SK-N-SH treated with all-trans-retinoic acid at 6 μM for 48 hours (cell line): ENCODE measurements around the gene KDR.

ENCODE experiments used
- ATAC-seq: fragments of 200-7000 bp; cut with Tn5 transposase; 3 replicates; pipeline ENCODE4 v1.9.1; 2020; ENCODE audit warnings: mild to moderate bottlenecking, moderate library complexity
- CSDC2 ChIP-seq: fragments of 250-450 bp; sonication (Bioruptor Pico); IDR thresholded peaks from 2 replicates; pipeline ENCODE4 v1.5.0; 2020; ENCODE audit warnings: mild to moderate bottlenecking, moderate library complexity
- ESRRG ChIP-seq: fragments of 250-450 bp; sonication (Bioruptor Pico); IDR thresholded peaks from 2 replicates; pipeline ENCODE4 v1.6.1; 2021; ENCODE audit warnings: mild to moderate bottlenecking
- GLIS3 ChIP-seq: fragments of 250-450 bp; sonication (Bioruptor Pico); IDR thresholded peaks from 2 replicates; pipeline ENCODE4 v1.5.0; 2020; ENCODE audit warnings: mild to moderate bottlenecking, moderate library complexity
- OSR1 ChIP-seq: fragments of 250-450 bp; sonication (Bioruptor Pico); IDR thresholded peaks from 2 replicates; pipeline ENCODE4 v1.8.0; 2022; ENCODE audit warnings: moderate library complexity, mild to moderate bottlenecking, inconsistent platforms
- PPARA ChIP-seq: fragments of 250-450 bp; sonication (Bioruptor Pico); IDR thresholded peaks from 2 replicates; pipeline ENCODE4 v1.5.0; 2020; ENCODE audit warnings: mild to moderate bottlenecking, borderline replicate concordance
- SNAI2 ChIP-seq: fragments of 250-450 bp; sonication (Bioruptor Pico); IDR thresholded peaks from 2 replicates; pipeline ENCODE4 v1.5.0; 2020; ENCODE audit warnings: mild to moderate bottlenecking, moderate library complexity
- ZFP3 ChIP-seq: fragments of 250-450 bp; sonication (Bioruptor Pico); IDR thresholded peaks from 2 replicates; pipeline ENCODE4 v1.5.0; 2020; ENCODE audit warnings: mild to moderate bottlenecking, moderate library complexity
- ZFP30 ChIP-seq: fragments of 450-650 bp; formaldehyde crosslinking; IDR thresholded peaks from 2 replicates; pipeline ENCODE4 v1.5.0; 2022; ENCODE audit warnings: mild to moderate bottlenecking, moderate library complexity
- ZNF8 ChIP-seq: fragments of 450-650 bp; formaldehyde crosslinking; IDR thresholded peaks from 2 replicates; pipeline ENCODE4 v1.5.0; 2020; ENCODE audit warnings: mild to moderate bottlenecking, moderate library complexity
- TF ChIP-seq, protein P1 (sequence below): fragments of 250-450 bp; sonication (Bioruptor Pico); IDR thresholded peaks from 2 replicates; pipeline ENCODE4 v1.8.0; 2020; ENCODE audit warnings: mild to moderate bottlenecking, moderate library complexity, borderline replicate concordance
- TF ChIP-seq, protein P2 (sequence below): fragments of 250-450 bp; sonication (Bioruptor Pico); IDR thresholded peaks from 2 replicates; pipeline ENCODE4 v1.5.1; 2021; ENCODE audit warnings: mild to moderate bottlenecking, moderate library complexity
- TF ChIP-seq, protein P3 (sequence below): fragments of 250-450 bp; sonication (Bioruptor Pico); IDR thresholded peaks from 2 replicates; pipeline ENCODE4 v1.5.0; 2020; ENCODE audit warnings: mild to moderate bottlenecking, moderate library complexity
- TF ChIP-seq, protein P4 (sequence below): fragments of 250-450 bp; sonication (Bioruptor Pico); IDR thresholded peaks from 2 replicates; pipeline ENCODE4 v1.8.0; 2021; ENCODE audit warnings: low read depth, mild to moderate bottlenecking, moderate library complexity, borderline replicate concordance
- TF ChIP-seq, protein P5 (sequence below): fragments of 250-450 bp; sonication (Bioruptor Pico); IDR thresholded peaks from 2 replicates; pipeline ENCODE4 v1.5.1; 2020; ENCODE audit warnings: low read depth, mild to moderate bottlenecking, moderate library complexity

Gene KDR

DNA sequence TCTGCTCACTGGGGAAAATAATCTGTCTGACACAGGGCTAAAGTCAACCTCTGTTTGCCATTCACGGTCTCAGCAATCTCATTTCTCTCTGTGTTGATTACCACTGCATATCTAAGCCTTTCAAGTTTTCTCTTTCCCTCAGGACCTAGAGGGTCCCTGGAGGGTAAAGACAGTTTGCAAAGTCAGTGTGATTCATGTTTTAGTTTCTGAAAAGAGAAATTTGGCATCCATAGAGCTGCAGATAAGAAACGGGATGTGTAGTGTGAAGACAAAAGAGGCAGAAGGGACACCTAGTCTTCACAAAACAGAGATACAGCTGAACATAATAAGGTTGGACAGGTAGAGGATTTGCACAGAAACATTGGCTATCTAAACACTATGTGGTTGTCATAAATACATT, 34.5 kb upstream of the KDR start:
- ATAC-seq, result no peak
- TF ChIP-seq ZFP30 (CRISPR knock-in tag) (no peak), SNAI2 (CRISPR knock-in tag) (no peak), ESRRG (CRISPR knock-in tag) (no peak), GLIS3 (CRISPR knock-in tag) (no peak), CSDC2 (no peak), OSR1 (CRISPR knock-in tag) (no peak), PPARA (CRISPR knock-in tag) (no peak)
- TF ChIP-seq, protein P1, sequence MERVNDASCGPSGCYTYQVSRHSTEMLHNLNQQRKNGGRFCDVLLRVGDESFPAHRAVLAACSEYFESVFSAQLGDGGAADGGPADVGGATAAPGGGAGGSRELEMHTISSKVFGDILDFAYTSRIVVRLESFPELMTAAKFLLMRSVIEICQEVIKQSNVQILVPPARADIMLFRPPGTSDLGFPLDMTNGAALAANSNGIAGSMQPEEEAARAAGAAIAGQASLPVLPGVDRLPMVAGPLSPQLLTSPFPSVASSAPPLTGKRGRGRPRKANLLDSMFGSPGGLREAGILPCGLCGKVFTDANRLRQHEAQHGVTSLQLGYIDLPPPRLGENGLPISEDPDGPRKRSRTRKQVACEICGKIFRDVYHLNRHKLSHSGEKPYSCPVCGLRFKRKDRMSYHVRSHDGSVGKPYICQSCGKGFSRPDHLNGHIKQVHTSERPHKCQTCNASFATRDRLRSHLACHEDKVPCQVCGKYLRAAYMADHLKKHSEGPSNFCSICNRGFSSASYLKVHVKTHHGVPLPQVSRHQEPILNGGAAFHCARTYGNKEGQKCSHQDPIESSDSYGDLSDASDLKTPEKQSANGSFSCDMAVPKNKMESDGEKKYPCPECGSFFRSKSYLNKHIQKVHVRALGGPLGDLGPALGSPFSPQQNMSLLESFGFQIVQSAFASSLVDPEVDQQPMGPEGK (CRISPR knock-in tag), result no peak
- TF ChIP-seq, protein P2, sequence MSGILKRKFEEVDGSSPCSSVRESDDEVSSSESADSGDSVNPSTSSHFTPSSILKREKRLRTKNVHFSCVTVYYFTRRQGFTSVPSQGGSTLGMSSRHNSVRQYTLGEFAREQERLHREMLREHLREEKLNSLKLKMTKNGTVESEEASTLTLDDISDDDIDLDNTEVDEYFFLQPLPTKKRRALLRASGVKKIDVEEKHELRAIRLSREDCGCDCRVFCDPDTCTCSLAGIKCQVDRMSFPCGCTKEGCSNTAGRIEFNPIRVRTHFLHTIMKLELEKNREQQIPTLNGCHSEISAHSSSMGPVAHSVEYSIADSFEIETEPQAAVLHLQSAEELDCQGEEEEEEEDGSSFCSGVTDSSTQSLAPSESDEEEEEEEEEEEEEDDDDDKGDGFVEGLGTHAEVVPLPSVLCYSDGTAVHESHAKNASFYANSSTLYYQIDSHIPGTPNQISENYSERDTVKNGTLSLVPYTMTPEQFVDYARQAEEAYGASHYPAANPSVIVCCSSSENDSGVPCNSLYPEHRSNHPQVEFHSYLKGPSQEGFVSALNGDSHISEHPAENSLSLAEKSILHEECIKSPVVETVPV (CRISPR knock-in tag), result no peak
- TF ChIP-seq, protein P3, sequence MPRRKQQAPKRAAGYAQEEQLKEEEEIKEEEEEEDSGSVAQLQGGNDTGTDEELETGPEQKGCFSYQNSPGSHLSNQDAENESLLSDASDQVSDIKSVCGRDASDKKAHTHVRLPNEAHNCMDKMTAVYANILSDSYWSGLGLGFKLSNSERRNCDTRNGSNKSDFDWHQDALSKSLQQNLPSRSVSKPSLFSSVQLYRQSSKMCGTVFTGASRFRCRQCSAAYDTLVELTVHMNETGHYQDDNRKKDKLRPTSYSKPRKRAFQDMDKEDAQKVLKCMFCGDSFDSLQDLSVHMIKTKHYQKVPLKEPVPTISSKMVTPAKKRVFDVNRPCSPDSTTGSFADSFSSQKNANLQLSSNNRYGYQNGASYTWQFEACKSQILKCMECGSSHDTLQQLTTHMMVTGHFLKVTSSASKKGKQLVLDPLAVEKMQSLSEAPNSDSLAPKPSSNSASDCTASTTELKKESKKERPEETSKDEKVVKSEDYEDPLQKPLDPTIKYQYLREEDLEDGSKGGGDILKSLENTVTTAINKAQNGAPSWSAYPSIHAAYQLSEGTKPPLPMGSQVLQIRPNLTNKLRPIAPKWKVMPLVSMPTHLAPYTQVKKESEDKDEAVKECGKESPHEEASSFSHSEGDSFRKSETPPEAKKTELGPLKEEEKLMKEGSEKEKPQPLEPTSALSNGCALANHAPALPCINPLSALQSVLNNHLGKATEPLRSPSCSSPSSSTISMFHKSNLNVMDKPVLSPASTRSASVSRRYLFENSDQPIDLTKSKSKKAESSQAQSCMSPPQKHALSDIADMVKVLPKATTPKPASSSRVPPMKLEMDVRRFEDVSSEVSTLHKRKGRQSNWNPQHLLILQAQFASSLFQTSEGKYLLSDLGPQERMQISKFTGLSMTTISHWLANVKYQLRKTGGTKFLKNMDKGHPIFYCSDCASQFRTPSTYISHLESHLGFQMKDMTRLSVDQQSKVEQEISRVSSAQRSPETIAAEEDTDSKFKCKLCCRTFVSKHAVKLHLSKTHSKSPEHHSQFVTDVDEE, result no peak
- TF ChIP-seq, protein P4, sequence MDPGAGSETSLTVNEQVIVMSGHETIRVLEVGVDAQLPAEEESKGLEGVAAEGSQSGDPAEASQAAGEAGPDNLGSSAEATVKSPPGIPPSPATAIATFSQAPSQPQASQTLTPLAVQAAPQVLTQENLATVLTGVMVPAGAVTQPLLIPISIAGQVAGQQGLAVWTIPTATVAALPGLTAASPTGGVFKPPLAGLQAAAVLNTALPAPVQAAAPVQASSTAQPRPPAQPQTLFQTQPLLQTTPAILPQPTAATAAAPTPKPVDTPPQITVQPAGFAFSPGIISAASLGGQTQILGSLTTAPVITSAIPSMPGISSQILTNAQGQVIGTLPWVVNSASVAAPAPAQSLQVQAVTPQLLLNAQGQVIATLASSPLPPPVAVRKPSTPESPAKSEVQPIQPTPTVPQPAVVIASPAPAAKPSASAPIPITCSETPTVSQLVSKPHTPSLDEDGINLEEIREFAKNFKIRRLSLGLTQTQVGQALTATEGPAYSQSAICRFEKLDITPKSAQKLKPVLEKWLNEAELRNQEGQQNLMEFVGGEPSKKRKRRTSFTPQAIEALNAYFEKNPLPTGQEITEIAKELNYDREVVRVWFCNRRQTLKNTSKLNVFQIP (CRISPR knock-in tag), result no peak

DNA sequence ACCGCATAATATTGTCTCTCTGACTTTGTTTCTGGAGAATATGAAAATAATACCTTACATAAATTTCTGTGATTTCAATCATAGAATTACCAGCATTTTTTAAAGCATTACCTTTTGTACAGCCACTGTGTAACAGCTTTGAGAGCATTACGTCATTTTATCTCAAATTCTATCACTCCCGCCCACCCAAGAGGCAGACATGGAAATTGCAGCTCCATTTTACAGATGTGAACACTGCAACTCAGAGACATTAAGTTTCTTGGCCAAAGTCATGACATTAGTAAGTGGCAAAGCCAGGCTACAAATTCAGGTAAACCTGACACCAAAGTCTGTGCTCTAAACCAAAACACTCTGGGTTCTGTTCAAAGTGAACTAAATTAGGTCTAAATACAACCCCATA, 33.6 kb upstream of the KDR start:
- TF ChIP-seq ZNF8, result no peak
- TF ChIP-seq, protein P3, result no peak
- TF ChIP-seq, protein P5, sequence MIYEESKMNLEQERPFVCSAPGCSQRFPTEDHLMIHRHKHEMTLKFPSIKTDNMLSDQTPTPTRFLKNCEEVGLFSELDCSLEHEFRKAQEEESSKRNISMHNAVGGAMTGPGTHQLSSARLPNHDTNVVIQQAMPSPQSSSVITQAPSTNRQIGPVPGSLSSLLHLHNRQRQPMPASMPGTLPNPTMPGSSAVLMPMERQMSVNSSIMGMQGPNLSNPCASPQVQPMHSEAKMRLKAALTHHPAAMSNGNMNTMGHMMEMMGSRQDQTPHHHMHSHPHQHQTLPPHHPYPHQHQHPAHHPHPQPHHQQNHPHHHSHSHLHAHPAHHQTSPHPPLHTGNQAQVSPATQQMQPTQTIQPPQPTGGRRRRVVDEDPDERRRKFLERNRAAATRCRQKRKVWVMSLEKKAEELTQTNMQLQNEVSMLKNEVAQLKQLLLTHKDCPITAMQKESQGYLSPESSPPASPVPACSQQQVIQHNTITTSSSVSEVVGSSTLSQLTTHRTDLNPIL (CRISPR knock-in tag), result no peak
- TF ChIP-seq ZFP3 (CRISPR knock-in tag), result no peak
- TF ChIP-seq, protein P4 (CRISPR knock-in tag), result no peak
- ATAC-seq, result no peak
